ENCODE data around the gene RACGAP1.

RACGAP1 gene

GRCh38 chr12:50069069-50069468 lies 43.8 kb upstream of the RACGAP1 start:
- Histone ChIP-seq H3K27ac (replicated peaks) (no peak overlapping the region), H3K4me3 (replicated peaks; ENCODE audit: insufficient read depth, low read length) (no peak overlapping the region), H3K27me3 (ENCODE audit: insufficient read depth, poor library complexity, severe bottlenecking) (no peaks in the 10 kb centered on the region)
- TF ChIP-seq REST (IDR thresholded peaks at IDR 0.05; ENCODE audit: insufficient replicate concordance, low read depth) (no peak), SPI1 (IDR thresholded peaks at IDR 0.05; ENCODE audit: borderline replicate concordance, low read depth) (no peak), CTCF (IDR thresholded peaks at IDR 0.05; ENCODE audit: insufficient read depth, low read length) (no peak), GABPA (IDR thresholded peaks at IDR 0.05; ENCODE audit: low read depth) (no peak), POLR2AphosphoS5 (IDR thresholded peaks at IDR 0.05; ENCODE audit: low read depth) (no peak)
- no peak for DNase-seq (ENCODE audit: low read depth in 1 of 2, low spot score in 1 of 2)

DNA sequence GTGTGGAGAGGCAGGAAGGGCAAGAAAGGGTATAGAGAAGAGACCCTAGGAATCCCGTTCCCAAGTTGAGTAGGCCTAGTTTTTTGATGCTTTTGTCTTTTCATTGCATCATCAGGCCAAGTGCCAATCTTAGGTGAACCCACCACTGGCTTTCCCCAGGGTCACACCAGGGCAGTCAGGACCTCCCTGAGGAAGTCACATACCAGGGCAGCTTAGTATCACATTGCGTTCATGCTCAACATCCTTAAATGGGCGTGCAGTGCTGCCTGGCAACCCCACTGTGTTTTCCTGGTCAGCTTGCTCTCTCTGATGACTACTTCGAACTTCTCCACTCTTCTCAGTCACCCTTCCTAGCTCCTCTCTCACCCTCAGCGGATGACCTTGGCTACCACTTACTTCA lies 41.1 kb upstream of the RACGAP1 start:
- no peak overlapping the region for H3K27ac ChIP-seq (replicated peaks)
- no peak for DNase-seq (ENCODE audit: low read depth in 1 of 2, low spot score in 1 of 2)
- no peak overlapping the region for H3K4me3 ChIP-seq (replicated peaks; ENCODE audit: insufficient read depth, low read length)
- no peaks in the 10 kb centered on the region for H3K27me3 ChIP-seq (ENCODE audit: insufficient read depth, poor library complexity, severe bottlenecking)
- no peak for TF ChIP-seq GABPA (IDR thresholded peaks at IDR 0.05; ENCODE audit: low read depth)

DNA sequence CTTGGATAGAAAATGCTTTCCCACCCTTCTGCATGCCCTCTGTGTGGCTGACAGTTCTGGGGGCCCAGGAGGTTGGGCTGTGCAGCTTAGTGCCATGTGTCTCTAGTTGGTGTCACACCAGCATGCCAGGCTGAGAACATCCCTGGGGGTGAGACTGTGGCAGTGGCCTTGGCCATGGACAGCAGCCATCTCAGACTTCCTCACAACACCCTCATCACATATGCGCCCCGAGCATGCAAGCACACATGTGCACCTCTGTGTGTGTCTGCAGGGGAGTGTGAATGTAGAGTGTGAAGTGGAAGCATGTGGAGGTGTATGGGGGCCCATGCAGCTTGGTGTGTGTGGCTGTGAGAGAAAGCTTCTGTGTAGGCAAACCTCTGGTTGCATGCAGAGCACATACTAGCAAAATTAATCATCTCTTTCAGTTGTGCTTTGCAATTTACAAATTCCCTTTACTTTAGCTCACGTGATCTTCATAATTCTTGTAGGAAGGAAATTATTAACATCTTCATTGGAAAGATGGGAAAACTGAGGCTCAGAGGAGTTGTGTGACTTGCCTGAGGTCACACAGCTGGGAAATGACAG lies 40.5 kb upstream of the RACGAP1 start:
- H3K27me3 ChIP-seq (ENCODE audit: insufficient read depth, poor library complexity, severe bottlenecking): no peaks in the 10 kb centered on the region
- H3K4me3 ChIP-seq (replicated peaks; ENCODE audit: insufficient read depth, low read length): no peak overlapping the region
- DNase-seq (ENCODE audit: low read depth in 1 of 2, low spot score in 1 of 2): no peak
- no peak overlapping the region for H3K27ac ChIP-seq (replicated peaks)
- TF ChIP-seq REST (IDR thresholded peaks at IDR 0.05; ENCODE audit: insufficient replicate concordance, low read depth) (no peak), POLR2AphosphoS5 (IDR thresholded peaks at IDR 0.05; ENCODE audit: low read depth) (no peak), SPI1 (IDR thresholded peaks at IDR 0.05; ENCODE audit: borderline replicate concordance, low read depth) (no peak), GABPA (IDR thresholded peaks at IDR 0.05; ENCODE audit: low read depth) (no peak), CTCF (IDR thresholded peaks at IDR 0.05; ENCODE audit: insufficient read depth, low read length) (no peak)

GRCh38 chr12:50062728-50063460 lies 37.6 kb upstream of the RACGAP1 start:
- Histone ChIP-seq H3K27ac (replicated peaks) (no peak overlapping the region), H3K27me3 (ENCODE audit: insufficient read depth, poor library complexity, severe bottlenecking) (no peaks in the 10 kb centered on the region), H3K4me3 (replicated peaks; ENCODE audit: insufficient read depth, low read length) (no peak overlapping the region)
- TF ChIP-seq REST (IDR thresholded peaks at IDR 0.05; ENCODE audit: insufficient replicate concordance, low read depth) (no peak), CTCF (IDR thresholded peaks at IDR 0.05; ENCODE audit: insufficient read depth, low read length) (no peak), SPI1 (IDR thresholded peaks at IDR 0.05; ENCODE audit: borderline replicate concordance, low read depth) (no peak), GABPA (IDR thresholded peaks at IDR 0.05; ENCODE audit: low read depth) (no peak), POLR2AphosphoS5 (IDR thresholded peaks at IDR 0.05; ENCODE audit: low read depth) (no peak)
- no peak for DNase-seq (ENCODE audit: low read depth in 1 of 2, low spot score in 1 of 2)

Measured in HL-60 (cell line).